ENCODE data around the gene HEXIM2.

The HEXIM2 gene

DNA sequence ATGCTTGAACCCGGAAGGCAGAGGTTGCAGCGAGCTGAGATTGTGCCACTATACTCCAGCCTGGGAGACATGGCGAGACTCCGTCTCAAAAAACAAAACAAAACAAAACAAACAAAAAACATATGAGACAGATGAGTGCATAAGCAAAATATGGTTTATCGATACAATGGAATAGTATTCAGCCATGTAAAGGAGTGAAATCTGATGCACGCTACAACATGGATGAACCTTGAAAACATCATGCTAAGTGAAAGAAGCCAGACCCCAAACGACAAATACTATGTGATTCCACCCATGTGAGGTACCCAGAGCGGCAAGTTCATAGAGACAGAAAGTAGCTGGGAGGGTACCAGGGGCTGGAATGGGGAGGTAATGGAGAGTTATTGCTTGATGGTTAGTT, 36.2 kb upstream of the HEXIM2 start:
- no peak for DNase-seq
- Histone ChIP-seq H3K9me3 (ENCODE audit: severe bottlenecking) (no peaks in the 10 kb centered on the region), H3K36me3 (peaks cover 4% of the 10 kb centered on the region; the same call in 1 of the 2 replicates), H3K4me3 (ENCODE audit: low read depth, low read length) (no peak overlapping the region), H3K27me3 (ENCODE audit: insufficient read depth, low read depth, severe bottlenecking) (no peaks in the 10 kb centered on the region), H3K27ac (no peak overlapping the region)
- TF ChIP-seq, protein P1, sequence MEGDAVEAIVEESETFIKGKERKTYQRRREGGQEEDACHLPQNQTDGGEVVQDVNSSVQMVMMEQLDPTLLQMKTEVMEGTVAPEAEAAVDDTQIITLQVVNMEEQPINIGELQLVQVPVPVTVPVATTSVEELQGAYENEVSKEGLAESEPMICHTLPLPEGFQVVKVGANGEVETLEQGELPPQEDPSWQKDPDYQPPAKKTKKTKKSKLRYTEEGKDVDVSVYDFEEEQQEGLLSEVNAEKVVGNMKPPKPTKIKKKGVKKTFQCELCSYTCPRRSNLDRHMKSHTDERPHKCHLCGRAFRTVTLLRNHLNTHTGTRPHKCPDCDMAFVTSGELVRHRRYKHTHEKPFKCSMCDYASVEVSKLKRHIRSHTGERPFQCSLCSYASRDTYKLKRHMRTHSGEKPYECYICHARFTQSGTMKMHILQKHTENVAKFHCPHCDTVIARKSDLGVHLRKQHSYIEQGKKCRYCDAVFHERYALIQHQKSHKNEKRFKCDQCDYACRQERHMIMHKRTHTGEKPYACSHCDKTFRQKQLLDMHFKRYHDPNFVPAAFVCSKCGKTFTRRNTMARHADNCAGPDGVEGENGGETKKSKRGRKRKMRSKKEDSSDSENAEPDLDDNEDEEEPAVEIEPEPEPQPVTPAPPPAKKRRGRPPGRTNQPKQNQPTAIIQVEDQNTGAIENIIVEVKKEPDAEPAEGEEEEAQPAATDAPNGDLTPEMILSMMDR (IDR thresholded peaks at IDR 0.05; ENCODE audit: low read depth, low read length): no peak

DNA sequence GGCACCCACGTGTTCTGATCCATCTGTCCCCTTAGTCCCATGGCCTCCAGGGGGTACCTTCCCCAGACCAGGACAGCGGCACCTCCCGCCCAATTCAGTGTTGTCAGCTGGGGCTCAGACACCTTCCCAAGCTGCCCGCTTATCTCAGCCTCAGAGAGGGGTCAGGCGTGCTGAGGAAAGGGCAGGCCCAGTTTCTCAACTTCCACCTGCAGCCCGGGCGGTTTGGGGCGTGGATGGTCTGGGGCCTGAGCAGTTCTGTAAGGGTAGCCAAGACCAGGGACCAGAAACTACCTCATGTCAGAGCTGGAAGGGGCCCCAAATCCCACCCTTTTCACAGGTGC, 34.5 kb upstream of the HEXIM2 start:
- DNase-seq: no peak
- Histone ChIP-seq H3K27me3 (ENCODE audit: insufficient read depth, low read depth, severe bottlenecking) (no peaks in the 10 kb centered on the region), H3K4me3 (ENCODE audit: low read depth, low read length) (no peak overlapping the region), H3K27ac (peak overlapping the region; percentile 84), H3K36me3 (peaks cover 4% of the 10 kb centered on the region; the same call in 1 of the 2 replicates), H3K9me3 (ENCODE audit: severe bottlenecking) (no peaks in the 10 kb centered on the region)
- TF ChIP-seq, protein P1 (IDR thresholded peaks at IDR 0.05; ENCODE audit: low read depth, low read length): no peak

DNA sequence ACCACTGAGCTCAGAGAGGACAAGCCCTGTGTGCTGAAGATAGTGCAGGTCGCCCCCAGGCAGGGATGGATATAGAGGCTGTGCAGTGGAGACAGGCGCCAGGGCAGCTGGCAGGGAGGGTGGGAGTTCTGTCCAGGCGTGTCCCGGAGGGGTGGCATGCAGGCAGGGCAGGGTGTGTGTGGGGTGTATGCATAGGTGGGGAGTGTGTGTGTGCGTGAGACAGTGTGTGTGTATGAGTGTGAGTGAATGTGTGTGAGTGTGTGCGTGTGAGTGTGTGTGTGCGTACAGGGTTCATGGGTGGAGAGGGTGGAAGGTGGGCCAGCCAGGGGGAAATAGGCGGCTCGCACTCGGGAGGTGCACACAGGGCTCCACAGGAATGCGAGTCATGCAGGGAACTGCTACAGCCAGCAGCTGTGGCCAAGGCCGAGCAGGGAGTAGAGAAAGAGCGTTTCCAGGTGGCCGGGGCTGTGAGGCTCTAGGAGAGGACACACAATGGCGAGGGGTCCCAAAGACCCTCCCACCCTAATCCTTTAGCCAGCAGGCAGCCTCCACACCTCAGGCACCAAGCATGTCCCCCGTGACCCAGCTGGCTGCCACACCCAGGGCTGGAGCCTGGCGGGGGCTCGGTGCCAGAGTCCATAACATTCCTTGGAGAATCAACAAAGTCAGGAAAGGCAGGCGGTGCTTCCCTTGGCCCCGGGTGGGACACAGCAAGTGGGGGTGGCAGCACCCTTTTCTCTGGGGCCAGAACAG, 34.0 kb upstream of the HEXIM2 start:
- Histone ChIP-seq H3K27me3 (ENCODE audit: insufficient read depth, low read depth, severe bottlenecking) (no peaks in the 10 kb centered on the region), H3K36me3 (peaks cover 4% of the 10 kb centered on the region; the same call in 1 of the 2 replicates), H3K9me3 (ENCODE audit: severe bottlenecking) (no peaks in the 10 kb centered on the region), H3K27ac (peak overlapping the region; percentile 84), H3K4me3 (ENCODE audit: low read depth, low read length) (no peak overlapping the region)
- TF ChIP-seq, protein P1 (IDR thresholded peaks at IDR 0.05; ENCODE audit: low read depth, low read length): no peak
- DNase-seq: no peak

DNA sequence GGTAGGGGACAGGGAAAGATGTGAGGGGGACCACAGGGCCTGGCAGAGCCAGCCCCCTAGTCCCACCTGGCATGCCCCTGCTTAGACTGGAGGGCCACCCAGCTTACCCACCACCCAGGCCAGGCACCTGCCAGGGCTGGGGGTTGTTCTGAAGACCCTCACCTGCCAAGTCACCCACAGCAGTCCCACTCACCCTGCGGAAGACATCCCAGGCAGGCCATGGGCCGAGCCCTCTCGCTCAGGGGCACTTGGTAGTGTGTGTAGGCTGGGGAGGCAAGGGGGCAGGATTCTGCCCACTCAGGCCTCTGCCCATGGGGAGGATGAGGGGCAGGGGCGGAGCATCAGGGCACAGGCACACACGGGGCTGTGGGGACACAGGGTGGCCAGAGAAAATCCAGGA, 33.3 kb upstream of the HEXIM2 start:
- TF ChIP-seq, protein P1 (IDR thresholded peaks at IDR 0.05; ENCODE audit: low read depth, low read length): no peak
- no peak overlapping the region for H3K4me3 ChIP-seq (ENCODE audit: low read depth, low read length)
- no peak for DNase-seq
- H3K27ac ChIP-seq: peak overlapping the region; percentile 84
- H3K36me3 ChIP-seq: peaks cover 4% of the 10 kb centered on the region; the same call in 1 of the 2 replicates
- H3K27me3 ChIP-seq (ENCODE audit: insufficient read depth, low read depth, severe bottlenecking): no peaks in the 10 kb centered on the region
- no peaks in the 10 kb centered on the region for H3K9me3 ChIP-seq (ENCODE audit: severe bottlenecking)

DNA sequence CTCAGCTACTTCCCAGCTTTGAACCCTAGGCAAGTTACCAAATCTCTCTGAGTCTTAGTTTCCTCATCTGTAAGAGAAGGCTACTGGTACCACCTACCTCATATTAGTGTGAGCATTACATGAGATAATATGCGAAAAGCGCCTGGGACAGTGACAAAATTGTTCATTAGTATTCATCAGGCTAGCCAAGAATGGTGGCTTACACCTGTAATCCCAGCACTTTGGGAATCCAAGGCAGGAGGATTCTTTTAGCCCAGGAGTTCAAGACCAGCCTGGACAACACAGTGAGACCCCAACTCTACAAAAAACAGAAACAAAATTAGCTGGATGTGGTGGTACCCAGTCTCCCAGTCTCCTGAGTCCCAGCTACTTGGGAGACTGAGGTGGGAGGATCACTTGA, 32.7 kb upstream of the HEXIM2 start:
- no peaks in the 10 kb centered on the region for H3K27me3 ChIP-seq (ENCODE audit: insufficient read depth, low read depth, severe bottlenecking)
- DNase-seq: no peak
- peak overlapping the region; percentile 84 for H3K27ac ChIP-seq
- H3K4me3 ChIP-seq (ENCODE audit: low read depth, low read length): no peak overlapping the region
- peaks cover 4% of the 10 kb centered on the region; the same call in 1 of the 2 replicates for H3K36me3 ChIP-seq
- TF ChIP-seq, protein P1 (IDR thresholded peaks at IDR 0.05; ENCODE audit: low read depth, low read length): no peak
- H3K9me3 ChIP-seq (ENCODE audit: severe bottlenecking): no peaks in the 10 kb centered on the region
